Measurements from ENCODE around the gene CRIM1. TPM values are rescaled to one million over a fixed set of nuclear protein-coding genes. Genes with fewer than 3 reads are reported as not detected.

CRIM1 gene
- total and polyA plus RNA-seq, 3 experiments from 2014 or later = 2.5 to 11.1 (median 10.7) TPM

- peak overlapping the region in 1 of 8 donors; percentile 34 for H3K27ac Mint-ChIP-seq
- no peak overlapping the region for H3K4me3 Mint-ChIP-seq
- no peaks in the 10 kb centered on the region for H3K27me3 Mint-ChIP-seq
- Histone ChIP-seq H3K4me3 (ENCODE audit: low read length) (no peak overlapping the region), H3K36me3 (ENCODE audit: insufficient read depth, low read length) (no peaks in the 10 kb centered on the region), H3K9me3 (ENCODE audit: low read length) (no peaks in the 10 kb centered on the region), H3K27ac (ENCODE audit: low read depth, low read length) (no peak overlapping the region), H3K4me1 (ENCODE audit: insufficient read depth, low read length) (no peaks in the 10 kb centered on the region), H3K27me3 (ENCODE audit: insufficient read depth, low read length, poor library complexity, severe bottlenecking) (no peaks in the 10 kb centered on the region)
- no peak for DNase-seq
- H3K36me3 Mint-ChIP-seq = peaks cover 17 to 32% (median 18%) of the 10 kb centered on the region in 3 donors
- ChIA-PET CTCF (no interaction called here), POLR2A (no interaction called here)
- peaks cover 9 to 12% (median 9%) of the 10 kb centered on the region in 3 donors for H3K4me1 Mint-ChIP-seq
- H3K9me3 Mint-ChIP-seq = no peaks in the 10 kb centered on the region
Observed at GRCh38 chr2:36444216-36444936, 88.8 kb downstream of the CRIM1 start.

- peaks cover 17 to 33% (median 18%) of the 10 kb centered on the region in 3 donors for H3K36me3 Mint-ChIP-seq
- H3K27me3 Mint-ChIP-seq = no peaks in the 10 kb centered on the region
- no peak for DNase-seq
- no peaks in the 10 kb centered on the region for H3K36me3 ChIP-seq (ENCODE audit: insufficient read depth, low read length)
- H3K4me1 ChIP-seq (ENCODE audit: insufficient read depth, low read length) = no peaks in the 10 kb centered on the region
- ChIA-PET POLR2A (no interaction called here), CTCF (no interaction called here)
- H3K9me3 Mint-ChIP-seq = no peaks in the 10 kb centered on the region
- H3K4me3 ChIP-seq (ENCODE audit: low read length) = no peak overlapping the region
- H3K27ac Mint-ChIP-seq = no peak overlapping the region
- H3K9me3 ChIP-seq (ENCODE audit: low read length) = no peaks in the 10 kb centered on the region
- H3K27me3 ChIP-seq (ENCODE audit: insufficient read depth, low read length, poor library complexity, severe bottlenecking) = no peaks in the 10 kb centered on the region
- no peak overlapping the region for H3K27ac ChIP-seq (ENCODE audit: low read depth, low read length)
- peaks cover 9 to 12% (median 9%) of the 10 kb centered on the region in 3 donors for H3K4me1 Mint-ChIP-seq
- H3K4me3 Mint-ChIP-seq = no peak overlapping the region
Observed at GRCh38 chr2:36445185-36445866, 89.7 kb downstream of the CRIM1 start.

- no peaks in the 10 kb centered on the region for H3K9me3 ChIP-seq (ENCODE audit: low read length)
- peaks cover 9 to 12% (median 9%) of the 10 kb centered on the region in 3 donors for H3K4me1 Mint-ChIP-seq
Observed at GRCh38 chr2:36446294-36446693, 90.7 kb downstream of the CRIM1 start.

DNA sequence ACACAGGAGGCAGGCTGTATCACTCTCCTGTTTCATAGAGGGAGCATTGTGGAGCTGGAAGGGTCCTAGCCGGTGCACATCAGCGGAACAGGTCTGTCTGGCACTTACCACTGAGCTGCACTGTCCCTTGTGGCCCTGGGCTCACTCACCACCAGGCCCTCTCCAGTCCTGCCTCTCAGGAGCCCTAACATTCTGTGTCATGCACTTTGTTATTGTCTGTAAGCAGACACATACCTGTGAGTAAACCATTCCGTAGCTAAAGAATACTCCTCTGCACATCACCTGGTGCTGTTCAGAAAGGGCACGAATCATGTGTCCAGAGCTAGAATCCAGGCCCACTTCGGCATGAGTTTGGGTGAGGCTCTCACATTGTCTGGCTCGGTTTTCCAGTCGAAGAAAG, 93.6 kb downstream of the CRIM1 start:
- POLR2A ChIA-PET = no interaction called here
- H3K9me3 Mint-ChIP-seq = no peaks in the 10 kb centered on the region
- no peak overlapping the region for H3K27ac Mint-ChIP-seq

More at GRCh38 chr2:36446294-36446693, 90.7 kb downstream of the CRIM1 start:
- Histone ChIP-seq H3K27ac (ENCODE audit: low read depth, low read length) (no peak overlapping the region), H3K27me3 (ENCODE audit: insufficient read depth, low read length, poor library complexity, severe bottlenecking) (no peaks in the 10 kb centered on the region), H3K4me1 (ENCODE audit: insufficient read depth, low read length) (no peaks in the 10 kb centered on the region), H3K36me3 (ENCODE audit: insufficient read depth, low read length) (no peaks in the 10 kb centered on the region), H3K4me3 (ENCODE audit: low read length) (no peak overlapping the region)
- ChIA-PET CTCF (no interaction called here), POLR2A (no interaction called here)
- DNase-seq = no peak
- no peak overlapping the region for H3K4me3 Mint-ChIP-seq
- H3K9me3 Mint-ChIP-seq = no peaks in the 10 kb centered on the region
- H3K27ac Mint-ChIP-seq = no peak overlapping the region
- H3K27me3 Mint-ChIP-seq = no peaks in the 10 kb centered on the region
- peaks cover 18 to 36% (median 21%) of the 10 kb centered on the region in 3 donors for H3K36me3 Mint-ChIP-seq

DNA sequence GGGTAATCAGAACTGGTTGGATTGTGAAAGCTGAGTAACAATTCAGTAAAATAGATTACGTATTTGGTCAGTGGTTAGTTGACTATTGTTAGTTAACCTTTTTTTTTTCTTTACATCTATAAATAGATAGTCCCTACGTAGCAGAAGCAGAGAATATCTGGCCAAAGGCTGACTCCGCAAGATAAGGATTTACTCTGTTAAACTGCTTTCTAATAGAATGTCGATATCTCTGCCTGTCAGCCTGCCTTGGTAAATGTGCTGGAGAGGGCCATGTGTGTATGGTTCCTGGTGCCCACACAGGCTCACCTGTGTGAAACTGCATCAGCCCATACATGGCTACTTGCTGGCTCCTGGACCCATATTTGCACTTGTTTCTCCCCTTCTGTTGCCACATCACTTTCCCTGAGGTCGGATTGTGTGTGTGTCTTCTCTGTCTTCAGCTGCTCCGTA, 94.4 kb downstream of the CRIM1 start:
- H3K9me3 Mint-ChIP-seq = no peaks in the 10 kb centered on the region
- Histone ChIP-seq H3K27ac (ENCODE audit: low read depth, low read length) (no peak overlapping the region), H3K27me3 (ENCODE audit: insufficient read depth, low read length, poor library complexity, severe bottlenecking) (no peaks in the 10 kb centered on the region), H3K36me3 (ENCODE audit: insufficient read depth, low read length) (no peaks in the 10 kb centered on the region), H3K4me3 (ENCODE audit: low read length) (no peak overlapping the region), H3K4me1 (ENCODE audit: insufficient read depth, low read length) (no peaks in the 10 kb centered on the region), H3K9me3 (ENCODE audit: low read length) (no peaks in the 10 kb centered on the region)
- no peak for DNase-seq
- H3K36me3 Mint-ChIP-seq = peaks cover 6 to 19% (median 16%) of the 10 kb centered on the region in 3 donors
- no peaks in the 10 kb centered on the region for H3K27me3 Mint-ChIP-seq
- H3K4me1 Mint-ChIP-seq = no peaks in the 10 kb centered on the region
- ChIA-PET CTCF (interaction anchor here (1.0 kb wide), 1 partner anchor 95 kb away, joined by 3 read pairs; the partner anchor contains the start of gene CRIM1), POLR2A (no interaction called here)
- H3K4me3 Mint-ChIP-seq = no peak overlapping the region
- no peak overlapping the region for H3K27ac Mint-ChIP-seq

More for the DNA sequence above, 93.6 kb downstream of the CRIM1 start:
- Histone ChIP-seq H3K27ac (ENCODE audit: low read depth, low read length) (no peak overlapping the region), H3K4me1 (ENCODE audit: insufficient read depth, low read length) (no peaks in the 10 kb centered on the region), H3K4me3 (ENCODE audit: low read length) (no peak overlapping the region), H3K36me3 (ENCODE audit: insufficient read depth, low read length) (no peaks in the 10 kb centered on the region), H3K27me3 (ENCODE audit: insufficient read depth, low read length, poor library complexity, severe bottlenecking) (no peaks in the 10 kb centered on the region), H3K9me3 (ENCODE audit: low read length) (no peaks in the 10 kb centered on the region)
- peaks cover 9 to 24% (median 16%) of the 10 kb centered on the region in 3 donors for H3K36me3 Mint-ChIP-seq
- no peaks in the 10 kb centered on the region for H3K27me3 Mint-ChIP-seq
- no peak overlapping the region for H3K4me3 Mint-ChIP-seq
- no peaks in the 10 kb centered on the region for H3K4me1 Mint-ChIP-seq
- DNase-seq = no peak
- CTCF ChIA-PET = interaction anchor here (1.0 kb wide), 2 partner anchors 11 to 94 kb away, joined by 3 read pairs; partner anchors contain the start of gene CRIM1

- H3K27me3 ChIP-seq (ENCODE audit: insufficient read depth, low read length, poor library complexity, severe bottlenecking) = no peaks in the 10 kb centered on the region
- Mint-ChIP-seq H3K36me3 (peaks cover 3 to 15% (median 11%) of the 10 kb centered on the region in 3 donors), H3K9me3 (no peaks in the 10 kb centered on the region), H3K27ac (no peak overlapping the region), H3K4me3 (no peak overlapping the region), H3K4me1 (no peaks in the 10 kb centered on the region), H3K27me3 (no peaks in the 10 kb centered on the region)
- H3K4me3 ChIP-seq (ENCODE audit: low read length) = no peak overlapping the region
- ChIA-PET POLR2A (no interaction called here), CTCF (no interaction called here)
- H3K36me3 ChIP-seq (ENCODE audit: insufficient read depth, low read length) = no peaks in the 10 kb centered on the region
- no peaks in the 10 kb centered on the region for H3K9me3 ChIP-seq (ENCODE audit: low read length)
- DNase-seq = no peak
- H3K27ac ChIP-seq (ENCODE audit: low read depth, low read length) = no peak overlapping the region
- H3K4me1 ChIP-seq (ENCODE audit: insufficient read depth, low read length) = no peaks in the 10 kb centered on the region
Observed at GRCh38 chr2:36450466-36451196, 95.1 kb downstream of the CRIM1 start.

DNA sequence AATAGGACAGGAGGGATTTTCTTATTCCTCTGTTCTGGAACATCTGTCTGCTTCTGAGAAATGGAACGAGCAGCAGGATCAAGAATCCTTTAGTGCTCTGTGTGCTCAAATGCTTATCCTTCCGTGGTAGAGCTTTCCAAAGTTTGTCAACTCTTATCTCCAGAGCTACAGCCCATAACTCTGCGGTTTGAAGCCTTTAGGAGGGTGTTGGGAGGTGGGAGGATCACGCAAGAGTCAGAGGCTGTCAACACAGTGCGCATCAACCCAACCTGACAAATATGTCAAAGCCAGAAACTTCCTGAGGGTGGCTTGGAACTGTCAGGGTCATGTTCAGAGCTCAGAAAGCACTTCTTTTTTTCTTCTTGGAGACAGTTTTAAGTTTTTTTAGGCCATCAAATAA, 95.9 kb downstream of the CRIM1 start:
- no peaks in the 10 kb centered on the region for H3K4me1 Mint-ChIP-seq
- peaks cover under 1 to 15% (median 11%) of the 10 kb centered on the region in 3 donors for H3K36me3 Mint-ChIP-seq
- Histone ChIP-seq H3K9me3 (ENCODE audit: low read length) (no peaks in the 10 kb centered on the region), H3K27me3 (ENCODE audit: insufficient read depth, low read length, poor library complexity, severe bottlenecking) (no peaks in the 10 kb centered on the region), H3K4me3 (ENCODE audit: low read length) (no peak overlapping the region), H3K27ac (ENCODE audit: low read depth, low read length) (no peak overlapping the region), H3K36me3 (ENCODE audit: insufficient read depth, low read length) (no peaks in the 10 kb centered on the region), H3K4me1 (ENCODE audit: insufficient read depth, low read length) (no peaks in the 10 kb centered on the region)
- no peak for DNase-seq
- H3K9me3 Mint-ChIP-seq = no peaks in the 10 kb centered on the region
- no peak overlapping the region for H3K4me3 Mint-ChIP-seq
- CTCF ChIA-PET = no interaction called here
- POLR2A ChIA-PET = no interaction called here
- H3K27ac Mint-ChIP-seq = peak overlapping the region in 1 of 8 donors; percentile 35
- H3K27me3 Mint-ChIP-seq = no peaks in the 10 kb centered on the region

DNA sequence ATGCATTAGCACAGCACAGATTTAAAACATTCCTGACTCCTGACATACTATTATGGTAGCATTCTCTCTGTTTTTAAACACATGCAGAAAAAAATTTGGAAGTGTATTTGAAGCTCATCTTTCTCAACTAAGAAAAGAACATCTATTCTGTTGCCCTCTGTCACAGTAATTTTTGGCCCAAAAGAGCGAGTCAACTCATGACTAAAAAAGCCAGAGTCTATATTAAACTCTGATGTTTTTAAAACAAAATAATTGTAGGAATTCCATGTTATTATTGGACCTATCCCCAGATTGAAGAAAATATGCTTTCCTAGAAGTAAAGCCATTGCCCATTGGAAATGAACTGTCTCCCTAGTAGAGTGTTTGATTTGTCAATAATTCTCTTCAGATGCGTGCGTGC, 96.7 kb downstream of the CRIM1 start:
- no peak overlapping the region for H3K27ac ChIP-seq (ENCODE audit: low read depth, low read length)
- no peak for DNase-seq
- no peak overlapping the region for H3K4me3 Mint-ChIP-seq
- H3K27ac Mint-ChIP-seq = peak overlapping the region in 1 of 8 donors; percentile 47
- ChIA-PET CTCF (no interaction called here), POLR2A (no interaction called here)
- peaks cover 0 to 13% (median 11%) of the 10 kb centered on the region in 3 donors for H3K36me3 Mint-ChIP-seq
- no peaks in the 10 kb centered on the region for H3K9me3 ChIP-seq (ENCODE audit: low read length)
- no peaks in the 10 kb centered on the region for H3K36me3 ChIP-seq (ENCODE audit: insufficient read depth, low read length)
- H3K27me3 Mint-ChIP-seq = no peaks in the 10 kb centered on the region
- no peaks in the 10 kb centered on the region for H3K4me1 Mint-ChIP-seq
- no peaks in the 10 kb centered on the region for H3K4me1 ChIP-seq (ENCODE audit: insufficient read depth, low read length)
- H3K4me3 ChIP-seq (ENCODE audit: low read length) = no peak overlapping the region
- no peaks in the 10 kb centered on the region for H3K9me3 Mint-ChIP-seq
- no peaks in the 10 kb centered on the region for H3K27me3 ChIP-seq (ENCODE audit: insufficient read depth, low read length, poor library complexity, severe bottlenecking)
